HCT116 (cell line): ENCODE results near the gene MFAP2. TPM values are rescaled to one million over a fixed set of nuclear protein-coding genes. Genes with fewer than 3 reads are reported as not detected.

Experiments
- ATAC-seq: fragments of 200-7000 bp; cut with Tn5 transposase; 2 replicates; pipeline ENCODE4 v1.9.1; 2020; ENCODE audit warnings: mild to moderate bottlenecking, moderate library complexity
- BruUV-seq: library from RNA; stranded (reverse); fragments of 400-500 nt; replicated peaks from 2 replicates; lab custom pipeline; 2021; lab: Mats Ljungman, UMichigan
- CTCF ChIA-PET: fragments of 300-600 bp; sonication (Branson Sonifier 250); formaldehyde crosslinking; loops from one replicate; lab custom pipeline; 2021; ENCODE audit warnings: antibody characterized with exemption; lab: Charles Lee
- POLR2A ChIA-PET: fragments of 300-600, 350-600 bp; sonication (Branson Sonifier 250); formaldehyde crosslinking; loops from one replicate; lab custom pipeline; 2021; ENCODE audit warnings: antibody characterized with exemption; lab: Charles Lee
- RAD21 ChIA-PET, 2 experiments: fragments of 300-600 bp; sonication (Branson Sonifier 250); formaldehyde crosslinking; loops; one replicate each; lab custom pipeline; 2023; ENCODE audit warnings: low total read pairs in 2 of 2; ENCODE audit not compliant: uncharacterized antibody in 2 of 2, unreplicated experiment in 2 of 2, low non-redundant PET in 1 of 2; lab: Charles Lee
- DNase-seq: peaks from one replicate; pipeline ENCODE4 v3.0.0-alpha.2; 2010; ENCODE audit warnings: low read depth, low spot score
- H2AFZ ChIP-seq: fragments of 200-600 bp; shearing (Covaris generic), sonication (generic); 2 replicates; pipeline ENCODE4 v1.6.1; 2017; ENCODE audit warnings: low read depth, mixed run types, mixed read lengths, antibody characterized with exemption, low read length; ENCODE audit not compliant: poor library complexity, severe bottlenecking
- H3K27ac ChIP-seq: 2 replicates; pipeline ENCODE4 v1.5.1; 2012; ENCODE audit warnings: low read depth, low read length
- H3K27me3 ChIP-seq: fragments of 200-600 bp; sonication (generic); 2 replicates; pipeline ENCODE4 v1.6.1; 2016; ENCODE audit warnings: mixed run types, low read length, mixed read lengths; ENCODE audit not compliant: insufficient read depth
- H3K36me3 ChIP-seq, 2 experiments: fragments of 200-500 bp in 1 of 2; fragments of 200-600 bp in 1 of 2; sonication (Bioruptor generic) in 1 of 2; sonication (generic) in 1 of 2; 2 replicates each; pipeline versions ENCODE4 v1.5.1 to v1.6.1; 2014 to 2016; ENCODE audit warnings: low read length in 2 of 2, inconsistent platforms in 1 of 2, mixed read lengths in 1 of 2, mixed run types in 1 of 2; ENCODE audit not compliant: insufficient read depth in 2 of 2, control insufficient read depth in 1 of 2
- H3K4me1 ChIP-seq, 2 experiments: fragments of 200-600 bp in 1 of 2; sonication (generic) in 1 of 2; 2 replicates each; pipeline versions ENCODE4 v1.5.1 to v1.6.1; 2012 to 2017; ENCODE audit warnings: low read length in 2 of 2, inconsistent platforms in 1 of 2, mild to moderate bottlenecking in 1 of 2, mixed read lengths in 1 of 2, mixed run types in 1 of 2, moderate library complexity in 1 of 2; ENCODE audit not compliant: insufficient read depth in 2 of 2, control insufficient read depth in 1 of 2
- H3K4me2 ChIP-seq: fragments of 200-600 bp; sonication (generic); 2 replicates; pipeline ENCODE4 v1.6.1; 2017; ENCODE audit warnings: mixed run types, low read length, mixed read lengths
- H3K4me3 ChIP-seq, 2 experiments: fragments of 200-600 bp in 1 of 2; sonication (generic) in 1 of 2; replicated peaks in 1 of 2; 2 replicates each; pipeline ENCODE4 v1.5.1; 2011 to 2016; ENCODE audit warnings: low read length in 2 of 2, control low read depth in 1 of 2, low read depth in 1 of 2, mild to moderate bottlenecking in 1 of 2, mixed read lengths in 1 of 2, mixed run types in 1 of 2
- H3K79me2 ChIP-seq: fragments of 200-600 bp; sonication (generic); 2 replicates; pipeline ENCODE4 v1.6.1; 2017; ENCODE audit warnings: mild to moderate bottlenecking, mixed run types, low read length, moderate library complexity, mixed read lengths; ENCODE audit not compliant: insufficient read depth
- H3K9ac ChIP-seq: fragments of 200-600 bp; sonication (generic); 2 replicates; pipeline ENCODE4 v1.6.1; 2016; ENCODE audit warnings: low read length, mixed read lengths
- H3K9me2 ChIP-seq: fragments of 200-600 bp; sonication (generic), shearing (Covaris generic); 2 replicates; pipeline ENCODE4 v1.6.1; 2017; ENCODE audit warnings: mixed run types, mild to moderate bottlenecking, moderate library complexity; ENCODE audit not compliant: insufficient read depth
- H3K9me3 ChIP-seq, 2 experiments: fragments of 200-500 bp in 1 of 2; fragments of 200-600 bp in 1 of 2; sonication (Bioruptor generic) in 1 of 2; sonication (generic) in 1 of 2; 2 replicates each; pipeline ENCODE4 v1.6.1; 2014 to 2017; ENCODE audit warnings: low read length in 2 of 2, mixed read lengths in 2 of 2, inconsistent platforms in 1 of 2, low read depth in 1 of 2, mild to moderate bottlenecking in 1 of 2, mixed run types in 1 of 2, moderate library complexity in 1 of 2; ENCODE audit not compliant: control insufficient read depth in 1 of 2, insufficient read depth in 1 of 2
- H4K20me1 ChIP-seq: fragments of 200-600 bp; sonication (generic), shearing (Covaris generic); 2 replicates; pipeline ENCODE4 v1.6.1; 2017; ENCODE audit warnings: mixed run types, mild to moderate bottlenecking, moderate library complexity; ENCODE audit not compliant: insufficient read depth
- CEBPB ChIP-seq: IDR thresholded peaks from 2 replicates; pipeline ENCODE4 v1.6.1; 2012; ENCODE audit warnings: low read depth
- EGR1 ChIP-seq: IDR thresholded peaks from 2 replicates; pipeline ENCODE4 v1.6.1; 2012; ENCODE audit warnings: low read depth
- ELF1 ChIP-seq: IDR thresholded peaks from 2 replicates; pipeline ENCODE4 v1.6.1; 2012; ENCODE audit warnings: low read depth, borderline replicate concordance
- EZH2 ChIP-seq: fragments of 200-600 bp; sonication (generic); IDR thresholded peaks from 2 replicates; pipeline ENCODE4 v1.6.1; 2017; ENCODE audit warnings: antibody characterized with exemption, mixed run types
- EZH2phosphoT487 ChIP-seq: fragments of 200-600 bp; IDR thresholded peaks from 2 replicates; pipeline ENCODE4 v1.6.1; 2018; ENCODE audit warnings: antibody characterized with exemption, borderline replicate concordance
- FOSL1 ChIP-seq: IDR thresholded peaks from 2 replicates; pipeline ENCODE4 v1.6.1; 2012; ENCODE audit warnings: low read depth
- JUND ChIP-seq: IDR thresholded peaks from 2 replicates; pipeline ENCODE4 v1.6.1; 2012
- MAX ChIP-seq: IDR thresholded peaks from 2 replicates; pipeline ENCODE4 v1.6.1; 2012
- POLR2A ChIP-seq: IDR thresholded peaks from 2 replicates; pipeline ENCODE4 v1.7.0; 2011; ENCODE audit warnings: borderline replicate concordance; ENCODE audit not compliant: insufficient read depth, insufficient read length; ENCODE audit errors: extremely low read depth
- POLR2AphosphoS5 ChIP-seq: IDR thresholded peaks from 2 replicates; pipeline ENCODE4 v1.6.1; 2011; ENCODE audit warnings: mild to moderate bottlenecking, low read depth, low read length, moderate library complexity
- SIN3A ChIP-seq: IDR thresholded peaks from 2 replicates; pipeline ENCODE4 v1.6.1; 2012; ENCODE audit warnings: low read depth
- SP1 ChIP-seq: IDR thresholded peaks from 2 replicates; pipeline ENCODE4 v1.6.1; 2012; ENCODE audit warnings: low read depth
- SRF ChIP-seq: IDR thresholded peaks from 2 replicates; pipeline ENCODE4 v1.6.1; 2012; ENCODE audit warnings: low read depth
- TCF7L2 ChIP-seq: IDR thresholded peaks from 2 replicates; pipeline ENCODE4 v1.7.0; 2011; ENCODE audit warnings: borderline replicate concordance, inconsistent platforms; ENCODE audit not compliant: insufficient read depth, insufficient read length; ENCODE audit errors: extremely low read depth
- YY1 ChIP-seq: IDR thresholded peaks from 2 replicates; pipeline ENCODE4 v1.6.1; 2011; ENCODE audit warnings: low read length, low read depth, moderate library complexity, mild to moderate bottlenecking; ENCODE audit not compliant: insufficient replicate concordance; ENCODE audit errors: extremely low read depth
- ZBTB33 ChIP-seq: IDR thresholded peaks from 2 replicates; pipeline ENCODE4 v1.6.1; 2011; ENCODE audit warnings: mild to moderate bottlenecking, low read length, moderate library complexity; ENCODE audit not compliant: insufficient replicate concordance; ENCODE audit errors: extremely low read depth
- ZFX ChIP-seq: fragments of 450-650 bp; IDR thresholded peaks from 2 replicates; pipeline ENCODE4 v1.6.1; 2017
- ZNF274 ChIP-seq: fragments of 200-500 bp; sonication (Bioruptor generic); IDR thresholded peaks from 2 replicates; pipeline ENCODE4 v1.6.1; 2014; ENCODE audit warnings: mild to moderate bottlenecking, low read depth, low read length, inconsistent platforms
- intact Hi-C: fragments of 100-400 bp; cut with micrococcal nuclease; formaldehyde crosslinking; loops from 2 replicates; pipeline ENCODE4 v1.10.0; 2022
- total RNA-seq: library from RNA; stranded (reverse); gene quantifications from one replicate; pipeline ENCODE4 v1.2.1, GENCODE V29; 2021; ENCODE audit not compliant: unreplicated experiment

MFAP2 gene
- total RNA-seq, 1 experiment from 2014 or later = 63.1 TPM

- no peaks in the 10 kb centered on the region for H3K9me3 ChIP-seq
- no peak overlapping the region for H2AFZ ChIP-seq
- no peaks in the 10 kb centered on the region for H3K27me3 ChIP-seq
- DNase-seq (no peak), ATAC-seq (no peak)
- no peak overlapping the region for H3K9ac ChIP-seq
- H3K4me2 ChIP-seq = no peak overlapping the region
- no peaks in the 10 kb centered on the region for H3K9me2 ChIP-seq
- peaks cover 3 to 9% of the 10 kb centered on the region in 2 experiments for H3K4me1 ChIP-seq
- TF ChIP-seq SIN3A = no peak
- TF ChIP-seq POLR2A = no peak
- POLR2A ChIA-PET = no interaction called here
- H3K27ac ChIP-seq = no peak overlapping the region
- no peak overlapping the region for H3K4me3 ChIP-seq
- CTCF ChIA-PET = interaction anchor here (1.2 kb wide), 1 partner anchor 306 kb away, joined by 3 read pairs; no protein-coding TSS in a partner anchor
- no peaks in the 10 kb centered on the region for H4K20me1 ChIP-seq
- no peaks in the 10 kb centered on the region for H3K36me3 ChIP-seq
- BruUV-seq = no TSS peak
- intact Hi-C loops = no loop called here
- RAD21 ChIA-PET = no interaction called here
- no peaks in the 10 kb centered on the region for H3K79me2 ChIP-seq
These were observed 53.8 kb downstream of the MFAP2 start for GRCh38 chr1:16926491-16927073.

GRCh38 chr1:16925635-16926490 is 54.6 kb downstream of the MFAP2 start:
- H3K36me3 ChIP-seq = 0 out of 4 replicates have a peak, but pooled peaks cover 0 to 3% of the 10 kb centered on the region in 2 experiments
- ATAC-seq (no peak), DNase-seq (no peak)
- peaks cover 6 to 16% of the 10 kb centered on the region in 2 experiments for H3K4me1 ChIP-seq
- ChIA-PET POLR2A (no interaction called here), RAD21 (no interaction called here), CTCF (interaction anchor here (1.2 kb wide), 1 partner anchor 305 kb away, joined by 3 read pairs; no protein-coding TSS in a partner anchor)
- H4K20me1 ChIP-seq = no peaks in the 10 kb centered on the region
- no peak overlapping the region for H3K9ac ChIP-seq
- H3K27ac ChIP-seq = no peak overlapping the region
- H3K9me3 ChIP-seq = no peaks in the 10 kb centered on the region
- no peak overlapping the region for H3K4me2 ChIP-seq
- no peaks in the 10 kb centered on the region for H3K27me3 ChIP-seq
- BruUV-seq = no TSS peak
- intact Hi-C loops = no loop called here
- H2AFZ ChIP-seq = no peak overlapping the region
- no peaks in the 10 kb centered on the region for H3K79me2 ChIP-seq
- H3K9me2 ChIP-seq = no peaks in the 10 kb centered on the region
- no peak overlapping the region for H3K4me3 ChIP-seq
- TF ChIP-seq ZNF274 (no peak), POLR2AphosphoS5 (no peak), EZH2phosphoT487 (no peak), POLR2A (no peak), JUND (no peak), TCF7L2 (no peak), MAX (no peak), YY1 (no peak), ELF1 (no peak), SP1 (no peak), SIN3A (no peak), ZBTB33 (no peak), ZFX (no peak), FOSL1 (no peak), EGR1 (no peak), CEBPB (no peak), EZH2 (no peak), SRF (no peak)
